GM12891 (cell line): ENCODE results near the gene LTBP3.

Source experiments
- PAX5 ChIP-seq: IDR thresholded peaks from 2 replicates; pipeline ENCODE4 v1.6.1; 2011; ENCODE audit warnings: low read length, moderate library complexity, mild to moderate bottlenecking; ENCODE audit not compliant: insufficient read depth, severe bottlenecking
- POLR2A ChIP-seq: IDR thresholded peaks from 2 replicates; pipeline ENCODE4 v1.6.1; 2011; ENCODE audit warnings: low read depth, low read length, control low read depth
- POLR2AphosphoS5 ChIP-seq: IDR thresholded peaks from 2 replicates; pipeline ENCODE4 v1.6.1; 2011; ENCODE audit warnings: low read depth, low read length, control low read depth
- POU2F2 ChIP-seq: IDR thresholded peaks from 2 replicates; pipeline ENCODE4 v1.6.1; 2011; ENCODE audit warnings: low read depth, mild to moderate bottlenecking, control low read depth, low read length, moderate library complexity
- SPI1 ChIP-seq: IDR thresholded peaks from 2 replicates; pipeline ENCODE4 v1.6.1; 2011; ENCODE audit warnings: low read depth, low read length, control low read depth
- TAF1 ChIP-seq: IDR thresholded peaks from 2 replicates; pipeline ENCODE4 v1.6.1; 2011; ENCODE audit warnings: low read depth, low read length, control low read depth

- TF ChIP-seq POLR2A (no peak), SPI1 (no peak), POLR2AphosphoS5 (no peak), POU2F2 (no peak), TAF1 (no peak), PAX5 (no peak)
Measured at GRCh38 chr11:65592858-65593517, 34.8 kb upstream of the LTBP3 start.
